ENCODE results near the gene USP46. TPM values are rescaled to one million over a fixed set of nuclear protein-coding genes. Genes with fewer than 3 reads are reported as not detected.

USP46 gene
- total RNA-seq, 2 donors from 2014 or later: 42.0 to 42.9 TPM

- Histone ChIP-seq H3K27me3 (ENCODE audit: control insufficient read depth, insufficient read depth, low read length, poor library complexity, severe bottlenecking) (no peaks in the 10 kb centered on the region), H3K27ac (ENCODE audit: low read depth, low read length) (no peak overlapping the region), H3K36me3 (ENCODE audit: control insufficient read depth, insufficient read depth, low read length) (no peaks in the 10 kb centered on the region), H3K4me3 (ENCODE audit: low read length) (no peak overlapping the region), H3K4me1 (ENCODE audit: control insufficient read depth, insufficient read depth, low read length) (no peaks in the 10 kb centered on the region), H3K9me3 (ENCODE audit: control insufficient read depth, low read length) (peaks cover 5% of the 10 kb centered on the region), H3K9ac (ENCODE audit: extremely low read depth, low read length, poor library complexity, severe bottlenecking) (no peak overlapping the region)
- Mint-ChIP-seq H3K36me3 (ENCODE audit: low read depth) (no peaks in the 10 kb centered on the region), H3K9me3 (peaks cover 17% of the 10 kb centered on the region), H3K4me3 (no peak overlapping the region), H3K4me1 (no peaks in the 10 kb centered on the region), H3K27me3 (ENCODE audit: insufficient read depth) (no peaks in the 10 kb centered on the region), H3K27ac (no peak overlapping the region)
- 81 to 86% methylated on average over 2 to 3 of the region's 3 CpGs for WGBS, 2 experiments (ENCODE audit: insufficient coverage in 1 of 2, insufficient read length in 1 of 2)
- no peak for DNase-seq
- TF ChIP-seq CTCF (conservative IDR thresholded peaks at IDR 0.05): no peak
Measured at GRCh38 chr4:52675111-52675510, 16.0 kb upstream of the USP46 start.

GRCh38 chr4:52670739-52671138, 11.6 kb upstream of the USP46 start:
- Mint-ChIP-seq H3K27me3 (ENCODE audit: insufficient read depth) (no peaks in the 10 kb centered on the region), H3K36me3 (ENCODE audit: low read depth) (no peaks in the 10 kb centered on the region), H3K9me3 (peaks cover 17% of the 10 kb centered on the region), H3K4me1 (no peaks in the 10 kb centered on the region), H3K27ac (no peak overlapping the region), H3K4me3 (no peak overlapping the region)
- peak; percentile 29 for TF ChIP-seq CTCF (conservative IDR thresholded peaks at IDR 0.05)
- no peak for DNase-seq
- 87 to 88% methylated on average over 2 of the region's 2 CpGs for WGBS, 2 experiments (ENCODE audit: insufficient coverage in 1 of 2, insufficient read length in 1 of 2)
- H3K4me3 ChIP-seq (ENCODE audit: low read length): no peak overlapping the region
- H3K27ac ChIP-seq (ENCODE audit: low read depth, low read length): no peak overlapping the region
- H3K36me3 ChIP-seq (ENCODE audit: control insufficient read depth, insufficient read depth, low read length): no peaks in the 10 kb centered on the region
- H3K9ac ChIP-seq (ENCODE audit: extremely low read depth, low read length, poor library complexity, severe bottlenecking): no peak overlapping the region
- H3K9me3 ChIP-seq (ENCODE audit: control insufficient read depth, low read length): peaks cover 5% of the 10 kb centered on the region
- H3K27me3 ChIP-seq (ENCODE audit: control insufficient read depth, insufficient read depth, low read length, poor library complexity, severe bottlenecking): no peaks in the 10 kb centered on the region
- H3K4me1 ChIP-seq (ENCODE audit: control insufficient read depth, insufficient read depth, low read length): no peaks in the 10 kb centered on the region

GRCh38 chr4:52670121-52670520, 11.0 kb upstream of the USP46 start:
- no peak overlapping the region for H3K4me3 Mint-ChIP-seq

More at GRCh38 chr4:52670121-52670520, 11.0 kb upstream of the USP46 start:
- H3K9me3 ChIP-seq (ENCODE audit: control insufficient read depth, low read length): peaks cover 9% of the 10 kb centered on the region
- H3K27me3 ChIP-seq (ENCODE audit: control insufficient read depth, insufficient read depth, low read length, poor library complexity, severe bottlenecking): no peaks in the 10 kb centered on the region
- no peak overlapping the region for H3K27ac ChIP-seq (ENCODE audit: low read depth, low read length)
- no peaks in the 10 kb centered on the region for H3K27me3 Mint-ChIP-seq (ENCODE audit: insufficient read depth)
- no peak overlapping the region for H3K9ac ChIP-seq (ENCODE audit: extremely low read depth, low read length, poor library complexity, severe bottlenecking)
- no peaks in the 10 kb centered on the region for H3K36me3 Mint-ChIP-seq (ENCODE audit: low read depth)
- H3K4me1 ChIP-seq (ENCODE audit: control insufficient read depth, insufficient read depth, low read length): no peaks in the 10 kb centered on the region
- DNase-seq: no peak
- H3K4me1 Mint-ChIP-seq: no peaks in the 10 kb centered on the region
- no peak for TF ChIP-seq CTCF (conservative IDR thresholded peaks at IDR 0.05)
- WGBS, 2 experiments (ENCODE audit: insufficient coverage in 1 of 2, insufficient read length in 1 of 2): 100% methylated on average over 2 of the region's 2 CpGs; no CpG with 5 or more reads in 1 of the 2 experiments
- no peaks in the 10 kb centered on the region for H3K36me3 ChIP-seq (ENCODE audit: control insufficient read depth, insufficient read depth, low read length)
- peaks cover 18% of the 10 kb centered on the region for H3K9me3 Mint-ChIP-seq
- H3K27ac Mint-ChIP-seq: no peak overlapping the region
- no peak overlapping the region for H3K4me3 ChIP-seq (ENCODE audit: low read length)
